ENCODE results near the gene CEP295NL. TPM values are rescaled to one million over a fixed set of nuclear protein-coding genes. Genes with fewer than 3 reads are reported as not detected.

Gene CEP295NL
- total RNA-seq, 1 donor from 2014 or later: 1.6 TPM

GRCh38 chr17:78864117-78864516, 38.9 kb downstream of the CEP295NL start:
- no peak overlapping the region for H3K4me3 Mint-ChIP-seq (ENCODE audit: unreplicated experiment)
- H3K27ac Mint-ChIP-seq (ENCODE audit: unreplicated experiment): peak overlapping the region; percentile 48
- H3K27me3 ChIP-seq (ENCODE audit: insufficient read depth, low read length): no peaks in the 10 kb centered on the region
- H2AFZ ChIP-seq (ENCODE audit: low read depth, low read length): no peak overlapping the region
- peaks cover 34% of the 10 kb centered on the region for H3K4me1 ChIP-seq (ENCODE audit: insufficient read depth, low read length)
- no peaks in the 10 kb centered on the region for H3K27me3 Mint-ChIP-seq (ENCODE audit: low read depth, unreplicated experiment)
- H3K4me3 ChIP-seq (ENCODE audit: insufficient read depth, low read depth, low read length): no peak overlapping the region
- peaks cover 10% of the 10 kb centered on the region for H3K36me3 Mint-ChIP-seq (ENCODE audit: low read depth, unreplicated experiment)
- H3K9me3 ChIP-seq (ENCODE audit: insufficient read depth, low read depth, low read length): no peaks in the 10 kb centered on the region
- no peak for DNase-seq (ENCODE audit: low read depth)
- H4K20me1 ChIP-seq (ENCODE audit: insufficient read depth, low read length): peaks cover 4% of the 10 kb centered on the region
- no peak overlapping the region for H3K27ac ChIP-seq (ENCODE audit: low read depth, low read length)
- peaks cover 10% of the 10 kb centered on the region for H3K4me1 Mint-ChIP-seq (ENCODE audit: low read depth, unreplicated experiment)
- no peak for FAIRE-seq
- no peak overlapping the region for H3K9ac ChIP-seq (ENCODE audit: low read length)
- H3K36me3 ChIP-seq (ENCODE audit: insufficient read depth, low read length): peaks cover 6% of the 10 kb centered on the region
- no peak overlapping the region for H3K4me2 ChIP-seq (ENCODE audit: low read length)
- peaks cover 4% of the 10 kb centered on the region for H3K9me3 Mint-ChIP-seq (ENCODE audit: unreplicated experiment)
- TF ChIP-seq CTCF (IDR thresholded peaks at IDR 0.05; ENCODE audit: insufficient read depth, low read depth, low read length) (no peak), EZH2 (IDR thresholded peaks at IDR 0.05; ENCODE audit: insufficient read depth, low read length) (no peak)
- H3K79me2 ChIP-seq (ENCODE audit: insufficient read depth, low read length): peaks cover 17% of the 10 kb centered on the region

DNA sequence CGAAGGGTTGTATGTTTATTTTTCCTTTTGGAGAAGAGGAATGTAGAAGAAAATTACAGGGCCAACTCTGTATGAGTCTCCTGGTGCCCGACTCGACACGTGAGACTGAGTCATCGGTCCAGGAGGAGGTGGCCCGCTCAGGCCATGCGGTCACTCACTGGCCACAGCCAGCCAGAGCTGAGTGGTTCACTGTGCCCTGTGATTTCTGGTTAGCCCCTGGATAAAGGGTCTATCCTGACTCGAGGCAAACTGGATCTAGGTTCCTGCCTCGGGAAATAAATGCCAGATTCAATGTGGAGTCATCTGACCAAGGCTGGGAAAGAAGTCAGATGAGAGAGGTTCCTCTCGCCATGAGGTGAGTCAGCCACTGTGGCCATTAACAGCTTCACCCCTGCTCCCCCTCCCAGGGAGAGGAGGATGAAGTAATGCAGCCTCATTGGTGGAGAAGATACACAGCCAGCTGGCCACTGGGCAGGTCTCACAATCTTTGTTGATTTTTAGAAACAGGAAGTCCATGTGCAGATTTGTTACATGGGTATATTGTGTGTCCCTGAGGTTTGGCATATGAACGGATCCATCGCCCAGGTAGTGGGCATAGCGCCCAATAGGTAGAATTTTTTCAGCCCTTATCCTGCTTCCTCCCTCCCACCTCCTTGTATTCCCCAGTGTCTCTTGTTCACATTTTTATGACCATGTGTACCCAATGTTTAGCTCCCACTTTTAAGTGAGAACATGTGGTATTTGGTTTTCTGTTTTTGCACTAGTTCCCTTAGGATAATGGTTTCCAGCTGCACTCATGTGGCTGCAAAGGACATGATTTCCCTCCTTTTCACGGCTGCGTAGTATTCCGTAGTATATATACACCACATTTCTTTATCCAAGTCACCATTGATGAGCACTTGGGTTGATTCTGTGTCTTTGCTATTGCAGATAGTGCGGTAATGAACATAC, 40.7 kb downstream of the CEP295NL start:
- Histone ChIP-seq H3K9ac (ENCODE audit: low read length) (peak overlapping the region; percentile 82), H3K4me3 (ENCODE audit: insufficient read depth, low read depth, low read length) (no peak overlapping the region), H3K9me3 (ENCODE audit: insufficient read depth, low read depth, low read length) (no peaks in the 10 kb centered on the region), H4K20me1 (ENCODE audit: insufficient read depth, low read length) (no peaks in the 10 kb centered on the region), H3K27me3 (ENCODE audit: insufficient read depth, low read length) (no peaks in the 10 kb centered on the region), H3K27ac (ENCODE audit: low read depth, low read length) (peak overlapping the region; percentile 99), H2AFZ (ENCODE audit: low read depth, low read length) (peak overlapping the region; percentile 38), H3K36me3 (ENCODE audit: insufficient read depth, low read length) (peaks cover 8% of the 10 kb centered on the region), H3K79me2 (ENCODE audit: insufficient read depth, low read length) (peaks cover 17% of the 10 kb centered on the region), H3K4me1 (ENCODE audit: insufficient read depth, low read length) (peaks cover 22% of the 10 kb centered on the region), H3K4me2 (ENCODE audit: low read length) (peak overlapping the region; percentile 74)
- H3K36me3 Mint-ChIP-seq (ENCODE audit: low read depth, unreplicated experiment): peaks cover 2% of the 10 kb centered on the region
- H3K4me3 Mint-ChIP-seq (ENCODE audit: unreplicated experiment): peak overlapping the region; percentile 55
- H3K4me1 Mint-ChIP-seq (ENCODE audit: low read depth, unreplicated experiment): peaks cover 10% of the 10 kb centered on the region
- TF ChIP-seq EZH2 (IDR thresholded peaks at IDR 0.05; ENCODE audit: insufficient read depth, low read length) (no peak), CTCF (IDR thresholded peaks at IDR 0.05; ENCODE audit: insufficient read depth, low read depth, low read length) (no peak)
- DNase-seq (ENCODE audit: low read depth) (peak; percentile 96), FAIRE-seq (peak; percentile 76)
- H3K27me3 Mint-ChIP-seq (ENCODE audit: low read depth, unreplicated experiment): no peaks in the 10 kb centered on the region
- peak overlapping the region; percentile 96 for H3K27ac Mint-ChIP-seq (ENCODE audit: unreplicated experiment)
- peaks cover 4% of the 10 kb centered on the region for H3K9me3 Mint-ChIP-seq (ENCODE audit: unreplicated experiment)

DNA sequence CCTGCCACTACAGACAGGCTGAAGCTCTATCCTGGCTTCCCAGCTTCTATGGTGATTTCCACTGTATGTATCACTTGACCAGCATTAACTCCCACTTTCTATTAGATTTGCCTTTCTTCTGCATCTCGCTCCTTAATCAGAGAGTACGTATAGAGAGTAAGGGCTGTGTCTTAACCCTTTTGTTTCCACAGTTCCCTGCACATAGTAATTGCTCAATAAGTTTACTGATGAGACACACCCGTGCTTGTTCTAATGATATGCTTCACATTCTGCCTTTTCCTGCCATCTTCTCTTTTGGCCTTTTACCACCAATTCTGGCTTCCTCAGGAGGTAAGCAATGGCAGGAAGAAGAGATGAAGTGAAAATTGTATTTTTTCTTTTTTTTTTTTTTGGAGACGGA, 41.8 kb downstream of the CEP295NL start:
- Mint-ChIP-seq H3K4me3 (ENCODE audit: unreplicated experiment) (no peak overlapping the region), H3K4me1 (ENCODE audit: low read depth, unreplicated experiment) (peaks cover 10% of the 10 kb centered on the region), H3K9me3 (ENCODE audit: unreplicated experiment) (peaks cover 4% of the 10 kb centered on the region), H3K27ac (ENCODE audit: unreplicated experiment) (peak overlapping the region; percentile 1), H3K36me3 (ENCODE audit: low read depth, unreplicated experiment) (peaks cover 2% of the 10 kb centered on the region), H3K27me3 (ENCODE audit: low read depth, unreplicated experiment) (no peaks in the 10 kb centered on the region)
- H4K20me1 ChIP-seq (ENCODE audit: insufficient read depth, low read length): no peaks in the 10 kb centered on the region
- H3K4me3 ChIP-seq (ENCODE audit: insufficient read depth, low read depth, low read length): no peak overlapping the region
- no peaks in the 10 kb centered on the region for H3K9me3 ChIP-seq (ENCODE audit: insufficient read depth, low read depth, low read length)
- no peaks in the 10 kb centered on the region for H3K27me3 ChIP-seq (ENCODE audit: insufficient read depth, low read length)
- DNase-seq (ENCODE audit: low read depth) (no peak), FAIRE-seq (no peak)
- H3K4me2 ChIP-seq (ENCODE audit: low read length): no peak overlapping the region
- H3K27ac ChIP-seq (ENCODE audit: low read depth, low read length): peak overlapping the region; percentile 99
- H2AFZ ChIP-seq (ENCODE audit: low read depth, low read length): no peak overlapping the region
- peaks cover 22% of the 10 kb centered on the region for H3K4me1 ChIP-seq (ENCODE audit: insufficient read depth, low read length)
- TF ChIP-seq CTCF (IDR thresholded peaks at IDR 0.05; ENCODE audit: insufficient read depth, low read depth, low read length) (no peak), EZH2 (IDR thresholded peaks at IDR 0.05; ENCODE audit: insufficient read depth, low read length) (no peak)
- H3K79me2 ChIP-seq (ENCODE audit: insufficient read depth, low read length): peaks cover 17% of the 10 kb centered on the region
- peaks cover 16% of the 10 kb centered on the region for H3K36me3 ChIP-seq (ENCODE audit: insufficient read depth, low read length)
- peak overlapping the region; percentile 82 for H3K9ac ChIP-seq (ENCODE audit: low read length)
